Prostate gland (tissue), 2 donors: ENCODE data around the gene TMEM135.

Source experiments
- POLR2A ChIP-seq: fragments of 450-650 bp; IDR thresholded peaks from one replicate; pipeline ENCODE4 v1.6.1; 2016; ENCODE audit warnings: antibody characterized with exemption, mild to moderate bottlenecking
- TF ChIP-seq, protein P1 (sequence below), 4 experiments: fragments of 200-600 bp in 2 of 4; fragments of 450-650 bp in 2 of 4; sonication (generic) in 2 of 4; IDR thresholded peaks; 1 replicate in 3 of 4; 2 replicates in 1 of 4; pipeline ENCODE4 v1.5.1; 2016 to 2019; ENCODE audit warnings: antibody characterized with exemption in 4 of 4, mild to moderate bottlenecking in 2 of 4, moderate library complexity in 2 of 4

DNA sequence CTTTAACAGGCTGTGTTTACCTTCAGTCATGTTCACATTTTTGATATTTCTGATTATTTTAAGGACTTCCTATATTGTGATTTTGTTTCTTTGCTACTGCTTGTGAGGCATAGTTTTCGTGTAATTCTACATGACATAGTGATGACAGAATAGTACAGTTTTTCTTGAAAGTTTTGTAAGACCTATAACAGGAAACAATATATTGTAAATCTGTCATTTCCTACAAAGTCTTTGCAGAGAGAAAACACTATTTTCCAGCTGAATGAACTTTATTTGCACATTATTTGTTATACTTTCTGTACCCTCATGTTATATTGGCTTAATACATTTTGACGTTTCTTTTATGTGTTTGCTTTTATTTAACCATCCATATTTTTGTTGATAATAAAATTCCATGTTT lies 191.1 kb downstream of the TMEM135 start:
- TF ChIP-seq, protein P1, sequence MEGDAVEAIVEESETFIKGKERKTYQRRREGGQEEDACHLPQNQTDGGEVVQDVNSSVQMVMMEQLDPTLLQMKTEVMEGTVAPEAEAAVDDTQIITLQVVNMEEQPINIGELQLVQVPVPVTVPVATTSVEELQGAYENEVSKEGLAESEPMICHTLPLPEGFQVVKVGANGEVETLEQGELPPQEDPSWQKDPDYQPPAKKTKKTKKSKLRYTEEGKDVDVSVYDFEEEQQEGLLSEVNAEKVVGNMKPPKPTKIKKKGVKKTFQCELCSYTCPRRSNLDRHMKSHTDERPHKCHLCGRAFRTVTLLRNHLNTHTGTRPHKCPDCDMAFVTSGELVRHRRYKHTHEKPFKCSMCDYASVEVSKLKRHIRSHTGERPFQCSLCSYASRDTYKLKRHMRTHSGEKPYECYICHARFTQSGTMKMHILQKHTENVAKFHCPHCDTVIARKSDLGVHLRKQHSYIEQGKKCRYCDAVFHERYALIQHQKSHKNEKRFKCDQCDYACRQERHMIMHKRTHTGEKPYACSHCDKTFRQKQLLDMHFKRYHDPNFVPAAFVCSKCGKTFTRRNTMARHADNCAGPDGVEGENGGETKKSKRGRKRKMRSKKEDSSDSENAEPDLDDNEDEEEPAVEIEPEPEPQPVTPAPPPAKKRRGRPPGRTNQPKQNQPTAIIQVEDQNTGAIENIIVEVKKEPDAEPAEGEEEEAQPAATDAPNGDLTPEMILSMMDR (IDR thresholded peaks at IDR 0.05): no peak
- no peak for TF ChIP-seq POLR2A
